ENCODE measurements around the gene ELP2. TPM values are rescaled to one million over a fixed set of nuclear protein-coding genes. Genes with fewer than 3 reads are reported as not detected.

The ELP2 gene
- total and polyA plus RNA-seq, 5 donors from 2014 or later = 71.0 to 161 (median 92.1) TPM

- H3K27me3 Mint-ChIP-seq = no peaks in the 10 kb centered on the region
- peak overlapping the region in 1 of 3 donors; percentile 65 for H3K27ac Mint-ChIP-seq
- H3K4me1 Mint-ChIP-seq = peaks cover 0 to 14% (median 9%) of the 10 kb centered on the region in 4 donors
- peaks cover 0 to 3% (median 0%) of the 10 kb centered on the region in 7 donors for H3K9me3 Mint-ChIP-seq
- no peaks in the 10 kb centered on the region for H3K27me3 ChIP-seq (ENCODE audit: control insufficient read depth, insufficient read depth, low read length)
- H3K36me3 ChIP-seq (ENCODE audit: control insufficient read depth, insufficient read depth, low read length) = peaks cover 34% of the 10 kb centered on the region
- no peak overlapping the region for H3K4me3 ChIP-seq (ENCODE audit: low read depth, low read length)
- H3K27ac ChIP-seq (ENCODE audit: insufficient read depth, low read length, poor library complexity, severe bottlenecking) = no peak overlapping the region
- no peak for ATAC-seq (ENCODE audit: low read depth in 2 of 2)
- no peak for DNase-seq
- no peaks in the 10 kb centered on the region for H3K9me3 ChIP-seq (ENCODE audit: control insufficient read depth in 2 of 2, low read length in 2 of 2)
- H3K4me1 ChIP-seq (ENCODE audit: control insufficient read depth, insufficient read depth, low read length, poor library complexity, severe bottlenecking) = no peaks in the 10 kb centered on the region
- no peak overlapping the region for H3K4me3 Mint-ChIP-seq
- peaks cover 30% of the 10 kb centered on the region for H3K36me3 Mint-ChIP-seq
Observed at GRCh38 chr18:36177913-36178312, 48.2 kb downstream of the ELP2 start.

DNA sequence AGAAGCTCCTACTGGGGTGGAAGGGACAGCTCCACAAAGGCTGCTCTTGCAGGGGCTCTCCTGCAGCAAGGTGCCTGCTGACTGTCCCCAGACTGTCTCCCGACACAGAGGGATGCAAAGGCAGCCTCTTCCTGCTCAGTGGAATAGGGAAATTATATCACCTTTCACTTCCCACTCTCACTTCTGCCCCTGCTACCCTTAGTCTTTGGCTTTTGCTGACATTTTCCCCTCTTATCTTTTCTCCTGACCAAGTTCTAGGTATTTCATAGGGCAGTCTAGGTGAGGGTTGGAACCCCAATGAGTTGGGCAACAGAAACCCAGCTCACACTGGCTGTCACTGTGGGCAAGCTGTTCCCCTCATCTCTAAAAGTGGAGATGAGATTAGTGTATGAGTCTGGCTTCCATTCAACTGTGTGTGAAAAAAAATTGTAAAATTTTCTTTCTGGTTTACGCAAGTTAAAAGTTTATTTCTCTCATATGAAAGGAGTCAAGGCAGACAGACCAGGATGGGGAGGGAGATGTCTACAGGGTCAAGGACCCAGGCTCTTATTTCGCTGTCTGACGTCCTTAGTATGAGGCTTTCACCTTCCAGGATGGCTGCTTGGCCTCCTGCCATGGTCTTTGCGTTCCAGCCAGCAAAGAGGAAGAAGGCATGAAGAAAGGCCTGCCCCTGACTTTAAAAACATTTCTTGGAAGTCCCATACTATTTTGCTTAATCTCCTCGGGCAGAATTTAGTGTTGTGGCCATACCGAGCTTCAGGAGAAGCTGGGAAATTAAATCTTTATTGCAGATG, 50.1 kb downstream of the ELP2 start:
- ATAC-seq (ENCODE audit: low read depth in 2 of 2) = no peak
- DNase-seq = no peak
- Mint-ChIP-seq H3K9me3 (peaks cover 0 to 8% (median 0%) of the 10 kb centered on the region in 7 donors), H3K36me3 (peaks cover 25% of the 10 kb centered on the region), H3K27me3 (no peaks in the 10 kb centered on the region), H3K4me1 (peaks cover 5 to 14% (median 9%) of the 10 kb centered on the region in 4 donors), H3K27ac (peak overlapping the region; percentile 17 to 83 (median 20)), H3K4me3 (no peak overlapping the region)
- Histone ChIP-seq H3K27me3 (ENCODE audit: control insufficient read depth, insufficient read depth, low read length) (no peaks in the 10 kb centered on the region), H3K4me1 (ENCODE audit: control insufficient read depth, insufficient read depth, low read length, poor library complexity, severe bottlenecking) (no peaks in the 10 kb centered on the region), H3K36me3 (ENCODE audit: control insufficient read depth, insufficient read depth, low read length) (peaks cover 20% of the 10 kb centered on the region), H3K27ac (ENCODE audit: insufficient read depth, low read length, poor library complexity, severe bottlenecking) (no peak overlapping the region), H3K4me3 (ENCODE audit: low read depth, low read length) (no peak overlapping the region), H3K9me3 (ENCODE audit: control insufficient read depth in 2 of 2, low read length in 2 of 2) (no peaks in the 10 kb centered on the region)

DNA sequence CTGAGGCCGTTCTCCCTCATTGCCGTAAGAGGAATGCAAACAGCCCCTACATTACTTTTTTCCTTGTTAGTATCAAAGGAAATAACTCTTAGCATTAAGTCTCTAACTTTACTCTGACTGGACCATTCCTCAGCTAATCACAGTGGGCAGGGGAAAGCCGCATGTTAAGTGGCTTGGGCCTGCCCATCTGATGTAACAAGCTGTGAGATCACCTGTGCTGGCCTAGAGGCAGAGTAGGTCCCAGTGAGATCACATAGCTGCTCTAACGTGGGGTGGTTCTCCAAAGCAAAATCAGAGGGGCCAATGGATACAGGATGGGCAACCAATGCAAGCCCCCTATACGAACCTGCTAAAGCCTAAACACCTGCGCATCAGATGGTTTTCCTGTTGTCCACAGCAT, 51.7 kb downstream of the ELP2 start:
- peaks cover 8% of the 10 kb centered on the region for H3K27me3 Mint-ChIP-seq
- H3K4me1 ChIP-seq (ENCODE audit: control insufficient read depth, insufficient read depth, low read length, poor library complexity, severe bottlenecking) = peaks cover 2% of the 10 kb centered on the region
- peaks cover 6 to 14% (median 8%) of the 10 kb centered on the region in 4 donors for H3K4me1 Mint-ChIP-seq
- H3K4me3 Mint-ChIP-seq = no peak overlapping the region
- peaks cover 14% of the 10 kb centered on the region for H3K36me3 Mint-ChIP-seq
- no peak for DNase-seq
- peaks cover 4% of the 10 kb centered on the region for H3K36me3 ChIP-seq (ENCODE audit: control insufficient read depth, insufficient read depth, low read length)
- H3K9me3 ChIP-seq (ENCODE audit: control insufficient read depth in 2 of 2, low read length in 2 of 2) = no peaks in the 10 kb centered on the region
- no peak overlapping the region for H3K4me3 ChIP-seq (ENCODE audit: low read depth, low read length)
- peaks cover 0 to 8% (median 0%) of the 10 kb centered on the region in 7 donors for H3K9me3 Mint-ChIP-seq
- H3K27ac Mint-ChIP-seq = no peak overlapping the region
- no peak for ATAC-seq (ENCODE audit: low read depth in 2 of 2)
- peaks cover 2% of the 10 kb centered on the region for H3K27me3 ChIP-seq (ENCODE audit: control insufficient read depth, insufficient read depth, low read length)
- H3K27ac ChIP-seq (ENCODE audit: insufficient read depth, low read length, poor library complexity, severe bottlenecking) = no peak overlapping the region

DNA sequence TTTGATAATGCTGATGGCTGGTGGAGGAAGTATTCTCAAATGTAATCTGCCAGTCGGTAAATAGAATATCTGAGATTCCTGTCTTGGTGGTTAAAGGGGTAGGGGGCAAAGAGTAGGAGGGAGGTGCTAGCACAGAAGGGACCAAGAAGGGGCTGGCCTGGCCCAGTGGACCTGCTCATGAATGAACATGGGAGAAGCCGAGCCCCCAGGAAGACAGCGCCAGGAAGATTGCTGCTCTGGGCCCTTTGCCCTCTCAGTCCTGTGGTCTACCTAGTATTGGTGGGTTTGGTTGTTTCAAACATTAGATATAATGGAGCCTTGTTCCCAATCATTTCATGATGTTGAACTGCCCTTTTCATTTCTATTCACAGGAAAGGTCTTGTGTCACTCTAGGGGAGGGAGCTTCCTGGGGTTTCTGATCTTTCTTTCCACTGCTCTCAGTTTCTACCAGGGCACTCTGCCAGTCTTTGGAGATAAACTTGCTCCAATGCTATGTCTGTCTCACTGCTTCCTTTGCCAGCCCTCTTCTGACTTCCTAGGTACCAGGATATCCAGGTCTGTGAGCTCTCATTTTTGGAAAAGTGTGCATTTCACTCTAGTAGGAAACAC, 52.3 kb downstream of the ELP2 start:
- Histone ChIP-seq H3K9me3 (ENCODE audit: control insufficient read depth in 2 of 2, low read length in 2 of 2) (no peaks in the 10 kb centered on the region), H3K27ac (ENCODE audit: insufficient read depth, low read length, poor library complexity, severe bottlenecking) (no peak overlapping the region), H3K27me3 (ENCODE audit: control insufficient read depth, insufficient read depth, low read length) (peaks cover 2% of the 10 kb centered on the region), H3K36me3 (ENCODE audit: control insufficient read depth, insufficient read depth, low read length) (no peaks in the 10 kb centered on the region), H3K4me3 (ENCODE audit: low read depth, low read length) (no peak overlapping the region), H3K4me1 (ENCODE audit: control insufficient read depth, insufficient read depth, low read length, poor library complexity, severe bottlenecking) (peaks cover 8% of the 10 kb centered on the region)
- H3K9me3 Mint-ChIP-seq = peaks cover 0 to 8% (median 0%) of the 10 kb centered on the region in 7 donors
- DNase-seq = no peak
- peaks cover 6 to 16% (median 9%) of the 10 kb centered on the region in 4 donors for H3K4me1 Mint-ChIP-seq
- ATAC-seq (ENCODE audit: low read depth in 2 of 2) = no peak
- H3K27me3 Mint-ChIP-seq = peaks cover 8% of the 10 kb centered on the region
- H3K36me3 Mint-ChIP-seq = peaks cover 8% of the 10 kb centered on the region
- no peak overlapping the region for H3K27ac Mint-ChIP-seq
- no peak overlapping the region for H3K4me3 Mint-ChIP-seq

GRCh38 chr18:36183033-36183432, 53.3 kb downstream of the ELP2 start:
- peaks cover 16% of the 10 kb centered on the region for H3K4me1 ChIP-seq (ENCODE audit: control insufficient read depth, insufficient read depth, low read length, poor library complexity, severe bottlenecking)
- H3K27ac Mint-ChIP-seq = peak overlapping the region in 2 of 3 donors; percentile 21 to 80
- no peak overlapping the region for H3K4me3 ChIP-seq (ENCODE audit: low read depth, low read length)
- no peak overlapping the region for H3K4me3 Mint-ChIP-seq
- peaks cover 2% of the 10 kb centered on the region for H3K27me3 ChIP-seq (ENCODE audit: control insufficient read depth, insufficient read depth, low read length)
- peaks cover 0 to 8% (median 0%) of the 10 kb centered on the region in 7 donors for H3K9me3 Mint-ChIP-seq
- H3K36me3 Mint-ChIP-seq = peaks cover 3% of the 10 kb centered on the region
- H3K27me3 Mint-ChIP-seq = peaks cover 11% of the 10 kb centered on the region
- H3K36me3 ChIP-seq (ENCODE audit: control insufficient read depth, insufficient read depth, low read length) = no peaks in the 10 kb centered on the region
- H3K27ac ChIP-seq (ENCODE audit: insufficient read depth, low read length, poor library complexity, severe bottlenecking) = no peak overlapping the region
- no peak for DNase-seq
- no peak for ATAC-seq (ENCODE audit: low read depth in 2 of 2)
- H3K9me3 ChIP-seq (ENCODE audit: control insufficient read depth in 2 of 2, low read length in 2 of 2) = no peaks in the 10 kb centered on the region
- peaks cover 6 to 19% (median 9%) of the 10 kb centered on the region in 4 donors for H3K4me1 Mint-ChIP-seq

DNA sequence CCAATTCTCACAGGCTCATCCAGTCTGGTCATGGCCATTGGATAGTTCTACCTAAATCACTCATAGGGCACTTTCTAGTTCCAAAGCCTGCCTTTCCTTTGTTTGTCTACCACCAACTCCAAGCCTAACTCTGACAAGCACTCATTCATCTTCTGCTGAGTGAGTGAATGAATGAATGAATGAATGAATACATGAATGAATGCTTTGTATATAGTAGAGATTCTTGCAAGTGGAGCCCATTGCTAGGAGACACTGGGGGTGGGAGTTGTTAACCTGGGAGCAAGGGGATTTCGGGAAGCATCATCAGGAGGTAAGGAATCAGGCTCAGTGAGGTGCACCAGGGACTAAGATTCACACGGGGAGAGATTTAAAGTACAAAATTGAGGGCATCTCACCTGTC, 54.3 kb downstream of the ELP2 start:
- Mint-ChIP-seq H3K36me3 (no peaks in the 10 kb centered on the region), H3K4me3 (peak overlapping the region in 1 of 4 donors; percentile 57), H3K27me3 (peaks cover 19% of the 10 kb centered on the region), H3K9me3 (peaks cover 0 to 8% (median 0%) of the 10 kb centered on the region in 7 donors), H3K27ac (no peak overlapping the region), H3K4me1 (peaks cover 6 to 27% (median 10%) of the 10 kb centered on the region in 4 donors)
- H3K9me3 ChIP-seq (ENCODE audit: control insufficient read depth in 2 of 2, low read length in 2 of 2) = no peaks in the 10 kb centered on the region
- peaks cover 9% of the 10 kb centered on the region for H3K27me3 ChIP-seq (ENCODE audit: control insufficient read depth, insufficient read depth, low read length)
- no peak overlapping the region for H3K27ac ChIP-seq (ENCODE audit: insufficient read depth, low read length, poor library complexity, severe bottlenecking)
- no peak for ATAC-seq (ENCODE audit: low read depth in 2 of 2)
- H3K4me1 ChIP-seq (ENCODE audit: control insufficient read depth, insufficient read depth, low read length, poor library complexity, severe bottlenecking) = peaks cover 17% of the 10 kb centered on the region
- H3K36me3 ChIP-seq (ENCODE audit: control insufficient read depth, insufficient read depth, low read length) = no peaks in the 10 kb centered on the region
- DNase-seq = no peak
- no peak overlapping the region for H3K4me3 ChIP-seq (ENCODE audit: low read depth, low read length)

DNA sequence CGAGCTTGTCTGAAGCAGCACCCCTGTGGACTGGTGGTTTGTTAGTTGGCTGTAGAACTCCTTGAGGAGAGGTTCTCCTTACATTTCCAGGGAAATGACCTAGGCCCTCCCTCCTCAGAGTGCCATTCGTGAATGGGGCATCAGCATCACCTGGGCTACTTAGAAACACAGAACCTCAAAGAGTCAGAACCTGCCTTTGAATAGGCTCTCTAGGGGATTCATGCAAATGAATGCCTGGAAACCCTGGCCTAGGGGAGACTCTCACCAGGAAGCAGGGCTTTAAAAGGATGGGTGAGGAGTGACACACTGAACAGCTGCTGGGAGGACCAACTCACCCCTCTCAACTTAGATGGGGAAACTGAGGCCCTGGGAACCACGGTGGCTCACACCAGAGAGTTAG, 55.5 kb downstream of the ELP2 start:
- Histone ChIP-seq H3K27ac (ENCODE audit: insufficient read depth, low read length, poor library complexity, severe bottlenecking) (no peak overlapping the region), H3K27me3 (ENCODE audit: control insufficient read depth, insufficient read depth, low read length) (peaks cover 14% of the 10 kb centered on the region), H3K9me3 (ENCODE audit: control insufficient read depth in 2 of 2, low read length in 2 of 2) (no peaks in the 10 kb centered on the region), H3K4me3 (ENCODE audit: low read depth, low read length) (no peak overlapping the region), H3K36me3 (ENCODE audit: control insufficient read depth, insufficient read depth, low read length) (no peaks in the 10 kb centered on the region), H3K4me1 (ENCODE audit: control insufficient read depth, insufficient read depth, low read length, poor library complexity, severe bottlenecking) (peaks cover 17% of the 10 kb centered on the region)
- peaks cover 28% of the 10 kb centered on the region for H3K27me3 Mint-ChIP-seq
- H3K27ac Mint-ChIP-seq = no peak overlapping the region
- H3K36me3 Mint-ChIP-seq = no peaks in the 10 kb centered on the region
- ATAC-seq (ENCODE audit: low read depth in 2 of 2) (no peak), DNase-seq (no peak)
- H3K9me3 Mint-ChIP-seq = peaks cover 0 to 7% (median 0%) of the 10 kb centered on the region in 7 donors
- H3K4me1 Mint-ChIP-seq = peaks cover 2 to 24% (median 8%) of the 10 kb centered on the region in 4 donors
- H3K4me3 Mint-ChIP-seq = peak overlapping the region; percentile 33 to 44 (median 40)
